H1 (cell line): ENCODE data around the gene ZFAND3. TPM values are rescaled to one million over a fixed set of nuclear protein-coding genes. Genes with fewer than 3 reads are reported as not detected.

Source experiments
- ASH2L ChIP-seq: fragments of 200-600, 300-600 bp; sonication (generic); IDR thresholded peaks from one replicate; pipeline ENCODE4 v1.7.1; 2017; ENCODE audit warnings: low read length
- ATF2 ChIP-seq: IDR thresholded peaks from 2 replicates; pipeline ENCODE4 v1.6.1; 2012; ENCODE audit warnings: low read length, inconsistent platforms
- CTCF ChIP-seq, 3 experiments: IDR thresholded peaks; 1 replicate in 2 of 3; 2 replicates in 1 of 3; pipeline versions ENCODE4 v1.5.1 to v1.6.1; 2011; ENCODE audit warnings: low read length in 3 of 3, mild to moderate bottlenecking in 3 of 3, inconsistent platforms in 2 of 3, low read depth in 1 of 3, moderate library complexity in 1 of 3; ENCODE audit not compliant: insufficient read depth in 1 of 3; ENCODE audit errors: control extremely low read depth in 1 of 3
- KDM5A ChIP-seq: fragments of 200-600 bp; IDR thresholded peaks from 2 replicates; pipeline ENCODE4 v1.7.1; 2012; ENCODE audit warnings: mild to moderate bottlenecking, low read length, inconsistent platforms, mixed read lengths
- SRF ChIP-seq: IDR thresholded peaks from 2 replicates; pipeline ENCODE4 v1.6.1; 2011; ENCODE audit warnings: mild to moderate bottlenecking, low read depth, low read length, moderate library complexity
- TCF12 ChIP-seq: IDR thresholded peaks from 2 replicates; pipeline ENCODE4 v1.6.1; 2011; ENCODE audit warnings: low read depth, mild to moderate bottlenecking, low read length
- polyA plus RNA-seq, 7 experiments: library from polyadenylated mRNA; depleted of rRNA in 3 of 7; stranded (reverse) in 5 of 7; unstranded in 2 of 7; fragments of >200 nt in 5 of 7; fragments of 200-250 nt in 2 of 7; gene quantifications; 1 replicate in 5 of 7; 2 replicates in 1 of 7; 4 replicates in 1 of 7; pipeline versions ENCODE4 v1.2.1 to v1.2.3, GENCODE V29; 2011 to 2013; ENCODE audit warnings: missing spikeins in 2 of 7, mixed read lengths in 2 of 7
- total RNA-seq: library from RNA; stranded (reverse); fragmentation: NEBNext Ultra II Directional; extraction: Animal tissue kit (Norgen Biotek cat#: 25700); gene quantifications from 2 replicates; pipeline ENCODE4 v1.2.1, GENCODE V29; 2021

The ZFAND3 gene
- total and polyA plus RNA-seq, 2 of the 8 experiments (the other 6 are each of a cell fraction or from before 2014, with no cell fraction given), result 13.0 to 51.3 TPM

GRCh38 chr6:38067263-38067980, 247.9 kb downstream of the ZFAND3 start (continued):
- TF ChIP-seq ATF2 (no peak), ASH2L (no peak), TCF12 (no peak), CTCF (IDR thresholded peaks at IDR 0.05; ENCODE audit: control extremely low read depth in 1 of 3, insufficient read depth in 1 of 3, low read depth in 1 of 3, low read length in 3 of 3) (no peak), KDM5A (no peak), SRF (no peak)
